ENCODE measurements around the gene TDP2. TPM values are rescaled to one million over a fixed set of nuclear protein-coding genes. Genes with fewer than 3 reads are reported as not detected.

The TDP2 gene
- 26.9 and 36.8 TPM in 2 replicates for total RNA-seq

DNA sequence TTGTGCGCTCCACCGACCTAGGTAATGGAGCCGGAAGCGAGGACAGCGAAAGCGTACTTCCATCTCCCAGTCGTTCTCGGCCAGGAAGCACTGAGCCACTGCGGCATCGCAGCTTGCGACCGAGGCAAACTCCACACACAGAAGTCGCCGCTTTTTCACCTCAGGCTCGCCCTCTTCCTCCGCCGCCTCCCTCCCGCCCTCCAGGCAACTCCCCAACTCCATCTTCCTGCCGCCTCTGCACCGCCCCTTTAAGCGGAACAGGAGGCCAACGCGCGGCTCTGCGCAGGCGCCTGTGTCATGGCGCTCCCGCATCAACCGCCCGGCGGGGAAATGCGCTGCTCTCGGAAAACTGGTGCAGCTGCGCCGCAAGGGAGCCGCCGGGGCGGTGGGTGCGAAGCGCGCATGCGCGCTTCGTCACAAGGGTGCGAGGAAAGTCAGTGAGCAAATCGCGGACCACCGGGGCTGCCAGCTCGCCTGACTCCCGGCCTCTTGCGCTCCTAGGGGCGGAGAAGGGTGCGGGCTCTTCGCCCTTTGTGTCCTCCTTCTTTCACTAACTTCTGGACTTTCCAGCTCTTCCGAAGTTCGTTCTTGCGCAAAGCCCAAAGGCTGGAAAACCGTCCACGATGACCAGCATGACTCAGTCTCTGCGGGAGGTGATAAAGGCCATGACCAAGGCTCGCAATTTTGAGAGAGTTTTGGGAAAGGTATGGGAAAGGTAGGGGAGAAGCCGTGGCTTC is at the start of gene TDP2, which contains the start of gene ACOT13:
Gene TDP2 (minus strand): TSS at position 259 of the 737 bp plus-strand sequence. CDS start 37 bp downstream, at position 222.
Gene ACOT13 (plus strand): TSS at position 437 of the 737 bp plus-strand sequence. CDS start 187 bp downstream, at position 624.
- peak; percentile 89 for DNase-seq (ENCODE audit: low read depth)

- no peak for DNase-seq (ENCODE audit: low read depth)
These were observed 44.0 kb upstream of the TDP2 start for GRCh38 chr6:24710519-24711303.

GRCh38 chr6:24709014-24709711 is 42.5 kb upstream of the TDP2 start:
- DNase-seq (ENCODE audit: low read depth): no peak

DNA sequence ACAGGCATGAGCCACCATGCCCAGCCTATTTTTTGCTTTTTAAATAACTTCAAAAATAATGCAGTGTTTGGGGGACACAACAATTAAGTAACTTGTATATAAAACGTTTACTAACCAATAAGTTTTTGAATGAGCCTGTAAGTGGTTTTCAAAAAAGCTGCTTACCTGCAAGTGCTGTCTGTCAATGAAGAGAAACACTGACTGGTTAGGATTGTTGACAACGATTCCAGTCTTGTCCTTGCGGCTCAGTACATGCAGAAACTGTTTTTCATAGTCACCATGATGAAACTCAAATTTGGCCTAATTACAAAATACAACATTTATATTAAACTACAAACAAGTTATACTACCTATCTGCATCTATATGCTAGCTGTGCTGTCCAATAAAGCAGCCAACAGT is 41.9 kb upstream of the TDP2 start:
- DNase-seq (ENCODE audit: low read depth): no peak

- DNase-seq (ENCODE audit: low read depth): no peak
These were observed 37.8 kb upstream of the TDP2 start for GRCh38 chr6:24704468-24704867.

GRCh38 chr6:24702720-24703282 is 36.1 kb upstream of the TDP2 start:
- DNase-seq (ENCODE audit: low read depth): no peak

DNA sequence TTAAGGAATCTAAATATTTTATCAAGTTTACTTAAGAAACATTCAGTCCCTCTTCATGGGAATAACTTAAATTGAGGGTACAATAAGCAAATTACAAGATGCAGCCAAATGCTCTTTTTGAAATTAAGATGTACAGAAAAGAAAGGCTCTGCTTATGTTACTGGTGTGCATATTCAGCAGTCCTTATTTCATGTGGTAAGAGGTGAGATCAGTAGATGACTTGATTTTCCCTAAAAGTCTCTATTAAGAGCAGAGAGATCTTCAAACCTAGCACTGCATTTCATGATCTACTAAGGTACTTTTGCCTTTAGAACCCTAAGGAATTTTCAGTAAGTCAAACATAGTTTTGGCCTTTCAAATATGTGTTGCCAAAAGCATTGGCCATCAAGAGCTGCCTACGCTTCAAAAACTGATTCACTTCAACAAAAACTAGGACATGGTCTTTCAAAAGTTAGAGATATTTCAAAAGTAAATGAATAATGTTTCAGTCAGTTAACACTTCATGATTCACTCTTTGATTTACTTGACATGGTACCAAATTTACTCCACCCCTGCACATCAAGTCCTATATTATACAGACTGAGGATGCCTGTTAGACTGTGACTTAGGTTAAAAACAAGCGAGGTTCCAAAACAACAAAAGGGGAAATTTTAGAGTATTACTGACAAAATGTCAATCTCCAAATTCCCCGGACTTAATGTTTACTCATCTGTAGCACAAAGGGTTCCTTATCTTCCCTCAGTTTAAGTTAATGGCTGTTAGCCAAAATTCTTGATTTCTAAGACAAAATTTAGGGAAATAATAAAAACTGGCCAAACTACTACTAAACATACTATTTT is 33.0 kb upstream of the TDP2 start:
- no peak for DNase-seq (ENCODE audit: low read depth)

- DNase-seq (ENCODE audit: low read depth): no peak
These were observed 29.4 kb upstream of the TDP2 start for GRCh38 chr6:24696097-24696496.

DNA sequence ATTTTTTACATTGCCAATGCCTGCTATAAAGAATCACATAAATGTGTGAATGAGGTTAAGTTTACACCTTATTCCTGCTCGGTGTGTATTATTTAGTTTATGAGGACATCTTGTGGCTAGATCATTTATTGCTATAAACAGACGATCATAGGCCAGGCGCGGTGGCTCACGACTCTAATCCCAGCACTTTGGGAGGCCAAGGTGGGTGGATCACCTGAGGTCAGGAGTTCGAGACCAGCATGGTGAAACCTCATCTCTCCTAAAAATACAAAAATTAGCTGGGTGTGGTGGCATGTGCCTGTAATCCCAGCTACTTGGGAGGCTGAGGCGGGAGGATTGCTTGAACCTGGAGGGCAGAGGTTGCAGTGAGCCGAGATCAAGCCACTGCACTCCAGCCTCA is 28.9 kb upstream of the TDP2 start:
- peak; percentile 49 for DNase-seq (ENCODE audit: low read depth)

GRCh38 chr6:24694198-24694597 is 27.5 kb upstream of the TDP2 start:
- DNase-seq (ENCODE audit: low read depth): no peak

DNA sequence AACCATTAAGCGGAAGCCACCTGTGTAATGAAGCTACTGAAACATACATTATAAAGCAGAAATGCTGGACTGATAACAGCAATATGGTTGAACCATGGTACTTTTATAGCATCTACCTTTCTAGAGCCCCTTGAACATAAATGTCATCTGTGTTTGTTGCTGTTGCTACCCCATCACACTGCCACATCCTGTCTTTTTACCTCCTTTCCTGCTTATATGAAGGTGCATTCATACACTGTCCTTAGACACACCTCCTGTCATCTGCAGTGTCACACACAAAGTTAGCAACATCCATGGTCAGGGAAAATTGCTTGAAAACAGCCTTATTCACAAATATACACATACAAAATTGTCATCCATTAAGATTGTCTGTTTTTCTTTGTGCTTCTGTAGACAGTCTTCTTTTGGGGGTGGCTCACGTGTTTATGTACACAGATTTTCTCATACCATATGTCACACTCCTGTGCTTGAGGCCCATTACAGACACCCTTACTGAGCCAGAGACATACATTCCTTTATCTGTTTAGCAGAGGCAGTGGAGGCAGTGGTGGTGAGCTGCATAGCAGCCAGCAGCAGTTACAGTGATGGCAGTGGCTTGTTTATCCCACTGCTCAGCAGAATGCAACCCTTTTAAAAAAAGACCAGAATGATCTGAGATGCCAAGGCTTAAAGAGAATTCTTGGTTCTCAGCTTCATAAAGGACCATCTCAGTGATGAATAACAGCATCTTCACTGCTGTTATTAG is 26.3 kb upstream of the TDP2 start:
- DNase-seq (ENCODE audit: low read depth): no peak

DNA sequence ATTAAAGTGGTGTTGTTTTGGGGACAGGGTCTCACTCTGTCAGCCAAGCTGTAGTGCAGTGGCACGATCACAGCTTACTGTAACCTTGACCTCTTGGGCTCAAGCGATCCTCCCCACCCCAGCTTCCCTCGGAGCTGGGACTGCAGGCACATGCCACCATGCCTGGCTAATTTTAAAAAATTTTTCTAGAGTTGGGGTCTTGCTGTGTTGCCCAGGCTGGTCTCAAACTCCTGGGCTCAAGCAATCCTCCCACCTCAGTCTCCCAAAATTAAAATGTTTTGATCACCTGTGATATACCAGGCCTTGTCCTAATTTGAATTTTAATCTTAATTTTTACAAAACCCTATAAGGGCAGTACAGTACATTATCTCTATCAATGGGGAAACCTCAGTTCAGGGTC is 25.7 kb upstream of the TDP2 start:
- DNase-seq (ENCODE audit: low read depth): no peak

DNA sequence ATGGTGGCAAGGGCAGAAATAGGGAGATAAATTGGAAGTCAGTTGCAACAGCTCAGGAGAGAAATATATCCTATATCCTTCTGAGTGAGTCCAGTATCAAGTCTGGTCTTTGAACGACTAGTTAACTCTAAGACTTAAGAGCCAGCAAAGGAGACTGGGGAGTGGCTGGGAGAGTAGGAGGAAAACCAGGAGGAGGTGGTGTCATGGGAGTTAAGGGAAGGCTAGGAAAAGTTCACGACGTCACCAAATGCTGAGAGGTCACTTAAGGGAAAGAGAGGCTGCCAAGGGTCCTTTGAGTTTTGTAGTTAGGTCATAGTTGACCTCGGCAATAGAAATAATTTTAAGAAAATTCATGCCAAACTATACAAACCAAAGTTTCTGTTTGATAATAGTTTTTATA is 25.3 kb upstream of the TDP2 start:
- DNase-seq (ENCODE audit: low read depth): no peak

- no peak for DNase-seq (ENCODE audit: low read depth)
These were observed 24.9 kb upstream of the TDP2 start for GRCh38 chr6:24691550-24691949.

DNA sequence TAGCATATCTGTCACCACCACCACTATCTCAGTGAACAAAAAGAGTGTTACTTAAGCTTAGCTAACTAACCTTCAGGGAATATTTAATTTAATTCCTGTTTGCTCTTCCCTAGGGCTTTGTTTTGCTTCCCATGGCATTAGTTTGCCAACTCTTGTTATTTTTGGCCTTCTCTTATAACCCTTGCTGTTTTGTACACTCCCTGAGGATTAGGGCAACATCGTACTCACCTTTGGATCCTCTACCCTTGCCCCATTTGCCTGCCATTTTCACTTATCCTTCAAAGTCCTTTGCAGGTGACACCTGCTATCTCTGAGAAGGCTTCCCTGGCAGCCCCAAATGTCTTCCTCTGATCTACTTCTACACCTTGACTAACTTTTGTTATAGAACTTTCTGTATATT is 23.9 kb upstream of the TDP2 start:
- DNase-seq (ENCODE audit: low read depth): no peak

DNA sequence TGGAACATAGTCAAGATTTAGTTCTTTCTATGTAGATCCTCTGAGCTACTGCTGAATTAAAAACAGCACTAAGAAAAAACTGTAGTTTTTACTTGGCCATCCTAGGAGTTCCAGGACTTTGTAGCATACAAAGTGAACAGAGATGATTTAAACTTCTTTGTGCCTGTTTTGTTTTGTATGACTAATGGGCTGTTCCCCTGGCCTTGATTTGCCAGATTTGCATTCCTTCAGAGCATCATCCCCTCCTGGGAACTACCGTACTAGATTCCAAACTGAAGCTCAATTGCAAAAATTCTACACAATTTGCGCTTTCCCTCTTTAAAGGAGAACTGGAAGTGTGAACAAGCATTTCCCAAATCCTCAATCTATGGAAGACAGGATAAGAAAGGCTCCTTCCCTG is 23.3 kb upstream of the TDP2 start:
- no peak for DNase-seq (ENCODE audit: low read depth)

DNA sequence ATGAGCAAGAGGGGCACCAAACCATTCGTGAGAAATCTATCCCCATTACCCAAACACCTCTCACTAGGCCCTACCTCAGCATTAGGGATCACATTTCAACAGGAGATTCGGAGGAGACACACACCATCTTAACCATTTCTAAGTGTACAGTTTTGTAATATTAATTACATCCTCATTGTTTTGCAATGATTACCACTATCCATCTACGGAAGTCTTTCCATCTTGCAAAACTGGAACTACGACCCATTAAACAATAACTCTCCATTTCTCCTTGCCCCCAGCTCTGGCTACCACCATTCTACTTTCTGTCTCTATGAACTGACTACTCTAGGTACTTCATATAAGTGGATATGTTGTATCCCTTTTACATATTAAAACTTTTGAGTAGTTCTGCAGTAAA is 20.2 kb upstream of the TDP2 start:
- no peak for DNase-seq (ENCODE audit: low read depth)

DNA sequence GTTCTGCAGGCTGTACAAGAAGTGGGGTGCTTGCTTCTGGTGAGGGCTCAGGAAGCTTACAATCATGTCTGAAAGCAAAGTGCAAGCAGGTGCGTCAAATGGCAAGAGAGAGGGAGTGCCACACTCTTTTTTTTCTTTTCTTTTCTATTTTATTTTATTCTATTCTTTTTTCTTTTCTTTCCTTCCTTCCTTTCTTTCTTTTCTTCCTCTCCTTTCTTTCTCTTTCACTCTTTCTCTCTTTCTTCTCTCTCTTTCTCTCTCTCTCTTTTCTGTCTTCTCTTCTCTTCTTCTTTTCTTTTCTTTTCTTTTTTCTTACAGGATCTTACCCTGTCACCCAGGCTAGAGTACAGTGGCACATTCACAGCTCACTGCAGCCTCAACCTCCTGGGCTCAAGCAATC is 19.7 kb upstream of the TDP2 start:
- DNase-seq (ENCODE audit: low read depth): no peak

GRCh38 chr6:24683297-24684296 is 16.9 kb upstream of the TDP2 start:
- DNase-seq (ENCODE audit: low read depth): no peak
